NCI-H2029 treated with DMSO at 0.1 percent for 48 hours (cell line): ENCODE results near the gene C6orf47.
A peak's percentile ranks its signal among the peaks of the same experiment; 100 is the strongest.

Experiments used
- DNase-seq: peaks from one replicate; lab custom pipeline; 2025; lab: John Stamatoyannopoulos, UW

C6orf47 gene

DNA sequence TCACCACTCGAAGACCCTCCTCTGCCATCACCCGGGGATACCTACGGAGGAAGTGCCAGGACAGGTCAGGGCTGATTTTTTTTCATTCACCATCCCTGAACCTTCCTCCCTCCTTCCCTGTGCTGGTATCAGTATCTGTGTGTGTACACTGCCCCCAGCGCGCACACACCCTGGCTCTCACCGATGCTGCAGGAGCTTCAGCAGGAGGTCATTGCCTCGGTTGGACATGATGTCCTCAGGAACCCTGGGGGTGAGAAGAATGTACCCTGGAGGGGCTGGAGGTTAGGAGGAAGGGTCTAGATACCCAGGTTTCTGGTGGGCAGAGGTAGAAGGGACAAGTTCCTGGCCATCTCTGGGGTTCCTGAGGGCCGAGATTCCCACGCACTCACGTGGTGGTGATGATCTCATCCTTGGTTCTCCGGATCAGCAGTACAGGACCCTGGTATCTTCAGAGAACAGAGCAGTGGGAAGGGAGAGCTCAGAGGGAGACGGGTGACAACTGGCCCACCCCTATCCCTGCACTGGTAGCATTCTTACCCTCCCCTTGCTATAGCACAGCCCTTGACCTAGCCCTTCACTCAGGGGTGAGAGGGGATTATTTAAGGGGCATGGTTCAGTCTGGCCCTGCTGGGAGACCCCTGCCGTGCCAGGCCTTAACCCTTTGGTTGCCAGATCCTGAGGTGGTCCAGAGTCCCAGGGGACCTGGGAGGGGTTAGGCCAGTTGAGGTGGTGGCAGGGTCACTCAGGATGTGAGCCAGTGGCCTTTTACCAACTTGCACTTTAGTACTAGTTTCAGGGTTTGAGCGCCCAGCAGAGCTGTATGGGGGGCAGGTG is 27.5 kb upstream of the C6orf47 start:
- no peak for DNase-seq

DNA sequence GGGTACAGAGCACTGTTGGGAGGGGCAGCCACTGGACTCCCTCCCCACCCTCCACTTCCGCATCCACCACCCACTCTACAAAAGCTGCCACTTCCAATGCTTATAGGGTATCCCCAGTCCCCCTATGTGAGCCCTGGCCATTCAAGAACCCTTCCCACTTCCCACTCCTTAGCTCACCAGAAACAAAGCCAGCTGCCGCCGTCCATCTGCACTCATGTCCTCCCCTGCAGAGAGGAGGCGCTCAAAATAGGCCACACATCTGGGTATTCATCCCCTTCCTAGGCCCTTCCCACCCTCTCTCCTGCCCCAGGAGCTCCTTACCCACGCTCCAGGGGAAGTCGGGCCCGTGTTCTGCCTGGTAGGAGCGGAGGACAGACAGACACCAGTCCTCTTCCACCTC is 26.7 kb upstream of the C6orf47 start:
- DNase-seq = no peak

DNA sequence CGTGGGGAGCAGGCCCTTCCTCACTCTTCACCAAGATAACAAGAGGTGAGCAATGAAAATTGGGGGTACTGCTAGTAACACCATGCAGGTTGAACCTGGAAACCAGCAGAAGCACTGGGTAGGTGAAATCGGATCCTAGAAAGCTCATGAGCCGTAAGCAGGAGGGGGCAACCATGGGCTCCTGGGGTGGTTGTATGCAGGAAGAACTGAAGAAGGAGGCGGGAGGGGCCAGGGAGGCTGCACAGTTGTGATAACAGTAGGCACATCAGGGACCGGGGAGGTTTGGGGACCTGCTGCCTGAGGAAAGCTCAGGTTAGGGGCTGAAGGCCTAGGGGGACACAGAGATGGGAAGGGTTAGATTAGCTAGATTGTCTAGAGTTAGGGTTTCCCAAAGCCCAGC is 25.9 kb upstream of the C6orf47 start:
- DNase-seq = no peak

DNA sequence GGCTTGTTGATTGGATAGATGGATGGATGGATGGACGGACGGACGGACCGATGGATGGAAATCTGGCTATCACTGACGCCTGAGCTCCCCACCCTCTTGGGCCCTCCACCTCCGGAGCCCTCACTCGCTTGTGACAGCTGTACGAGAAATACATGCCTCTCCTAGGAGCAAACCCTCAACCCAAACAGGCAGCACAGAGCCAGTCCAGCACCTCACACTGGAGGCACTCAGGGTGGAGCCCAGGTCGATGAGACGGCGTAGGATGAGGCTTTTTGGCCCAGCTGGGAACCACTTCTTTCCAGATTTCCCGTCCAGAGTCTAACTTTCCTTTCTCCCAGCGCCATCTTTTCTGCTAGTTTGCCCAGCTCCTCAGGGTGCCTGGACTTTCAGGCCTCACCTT is 23.0 kb upstream of the C6orf47 start:
- DNase-seq = no peak

DNA sequence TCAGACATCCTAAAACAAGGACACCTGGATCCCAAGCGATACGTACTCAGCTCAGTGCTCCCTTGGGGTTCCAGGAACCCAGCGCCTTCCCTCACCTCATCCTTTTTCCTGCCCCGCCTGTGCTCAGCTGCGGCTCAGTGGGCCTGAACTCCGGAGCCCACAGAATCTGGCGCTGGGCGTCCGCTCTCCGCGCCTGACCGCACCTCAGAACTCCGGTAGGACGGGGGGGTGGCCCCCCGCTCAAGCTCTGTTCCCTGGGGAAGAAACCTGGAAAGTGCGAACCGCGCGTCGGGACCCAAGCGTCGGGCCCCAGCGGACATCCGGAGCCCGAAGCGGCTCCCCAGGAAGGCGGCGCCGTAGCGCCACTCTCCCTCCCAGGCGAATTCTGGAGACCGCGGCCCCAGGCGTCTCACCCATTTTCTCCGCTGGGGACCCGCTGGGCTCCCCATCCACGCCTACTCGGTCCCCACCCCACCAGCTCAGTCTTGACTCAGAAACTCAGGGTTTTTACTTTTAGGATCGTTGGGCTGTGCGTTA is 20.6 kb upstream of the C6orf47 start:
- DNase-seq = no peak

DNA sequence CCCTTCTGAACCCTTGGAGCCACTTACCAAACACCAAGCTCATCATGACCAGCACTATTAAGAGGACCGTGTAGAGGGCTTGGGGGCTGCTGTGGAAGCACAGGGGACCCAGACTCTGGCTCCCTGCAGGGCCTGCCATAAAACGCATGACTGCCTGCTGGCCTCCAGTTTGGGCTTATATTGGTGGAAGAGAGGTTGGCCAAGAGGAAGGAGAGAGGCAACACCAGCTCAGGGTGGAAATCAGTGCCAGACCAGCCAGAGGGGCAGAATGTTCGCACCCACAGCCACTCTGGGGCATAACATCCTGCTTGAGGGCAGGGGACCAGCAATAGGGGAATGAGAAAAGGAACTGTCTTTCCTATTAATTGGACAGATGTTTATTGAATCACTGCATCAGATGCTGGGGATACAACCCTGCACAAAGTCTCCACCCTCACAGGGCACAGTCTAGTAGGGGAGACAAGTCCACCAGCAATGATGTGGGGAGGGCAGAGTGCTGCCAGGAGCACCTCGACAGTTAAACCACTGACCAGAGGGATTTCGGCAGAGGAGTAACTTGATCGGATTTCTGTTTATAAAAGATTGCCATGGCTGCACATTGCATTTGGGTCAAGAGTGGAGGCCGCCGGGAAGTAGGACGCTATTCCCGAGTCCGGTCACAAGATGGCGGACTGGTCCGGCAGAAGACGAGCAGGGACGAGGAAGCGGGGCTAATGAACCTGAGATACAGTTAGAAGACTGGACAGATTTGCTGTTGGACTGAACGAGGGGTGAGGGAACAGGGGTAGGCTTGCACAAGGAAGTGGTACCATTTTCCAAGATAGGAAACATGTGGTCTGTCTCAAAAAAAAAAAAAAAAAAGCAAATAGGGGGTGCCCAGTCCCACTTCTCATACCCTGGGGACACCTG is 19.9 kb upstream of the C6orf47 start, which contains the start of gene LY6G5C:
TSS of gene LY6G5C (minus strand) at position 842 of the 909 bp plus-strand sequence. CDS start at position 148, 694 bp downstream.
- peak; percentile 84 for DNase-seq

DNA sequence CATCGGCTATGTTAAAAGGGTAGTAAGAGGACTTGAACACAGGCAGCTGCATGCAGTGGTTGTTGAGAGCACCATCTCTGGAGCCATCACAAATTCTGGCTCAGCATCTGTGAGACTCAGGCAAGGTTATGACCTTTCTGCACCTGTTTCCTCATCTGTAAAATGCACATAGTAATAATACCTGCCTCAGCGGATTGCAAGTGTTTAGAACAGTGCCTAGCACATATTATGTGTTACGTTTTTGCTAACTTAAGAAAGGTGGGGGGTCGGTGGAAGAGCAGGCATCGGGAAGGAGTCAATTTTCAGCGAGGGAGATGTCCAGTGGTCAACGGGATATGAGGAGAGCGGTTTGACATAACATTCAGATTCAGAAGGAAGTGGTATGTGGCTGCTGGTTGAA is 17.4 kb upstream of the C6orf47 start:
- no peak for DNase-seq

DNA sequence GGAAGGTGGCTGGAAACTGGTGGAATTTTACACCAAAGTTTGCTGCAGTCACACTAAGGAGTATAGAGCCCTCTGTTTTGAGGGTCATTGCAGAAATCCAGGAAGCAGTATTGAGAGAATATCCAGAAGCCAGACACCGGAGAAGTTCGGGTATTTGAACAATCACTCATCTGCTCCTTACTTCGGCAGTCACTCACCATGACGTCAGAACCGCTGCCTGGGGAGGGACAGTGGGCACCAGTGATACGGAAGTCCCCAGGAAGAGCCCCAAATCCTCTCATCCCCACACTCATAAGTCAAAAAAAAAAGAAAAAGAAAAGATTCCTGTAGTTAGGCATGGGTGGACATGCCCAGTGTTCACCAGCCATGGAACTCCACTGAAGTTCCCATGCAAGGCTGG is 16.3 kb upstream of the C6orf47 start:
- DNase-seq = no peak

DNA sequence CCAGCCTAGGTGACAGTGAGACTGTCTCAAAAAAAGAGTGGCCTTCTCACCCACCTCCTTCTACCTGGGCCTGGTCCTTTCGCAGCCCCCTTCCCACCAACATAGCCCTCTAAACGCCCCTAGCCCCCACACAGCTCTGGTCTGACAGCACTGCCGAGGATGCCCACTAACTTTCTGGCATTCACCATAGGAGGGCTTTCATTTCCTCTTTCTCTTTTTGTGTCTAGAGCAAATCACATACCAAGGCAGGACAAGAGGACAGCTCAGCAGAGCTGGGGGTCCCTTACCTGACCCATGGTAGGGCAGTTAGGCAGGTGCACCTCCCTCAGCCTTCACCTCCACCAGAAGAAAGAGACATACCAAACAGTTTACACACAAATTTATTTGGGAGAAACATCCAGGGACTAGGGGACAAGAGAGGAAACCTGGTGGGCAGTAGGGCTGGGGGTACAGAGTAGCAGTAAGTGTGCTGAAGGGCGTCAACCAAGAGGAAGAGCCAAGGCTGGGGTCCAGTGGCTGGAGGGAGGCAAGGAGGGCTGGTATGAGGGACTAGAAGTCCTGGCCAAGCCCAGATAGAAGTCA is 15.8 kb upstream of the C6orf47 start:
- DNase-seq = no peak

DNA sequence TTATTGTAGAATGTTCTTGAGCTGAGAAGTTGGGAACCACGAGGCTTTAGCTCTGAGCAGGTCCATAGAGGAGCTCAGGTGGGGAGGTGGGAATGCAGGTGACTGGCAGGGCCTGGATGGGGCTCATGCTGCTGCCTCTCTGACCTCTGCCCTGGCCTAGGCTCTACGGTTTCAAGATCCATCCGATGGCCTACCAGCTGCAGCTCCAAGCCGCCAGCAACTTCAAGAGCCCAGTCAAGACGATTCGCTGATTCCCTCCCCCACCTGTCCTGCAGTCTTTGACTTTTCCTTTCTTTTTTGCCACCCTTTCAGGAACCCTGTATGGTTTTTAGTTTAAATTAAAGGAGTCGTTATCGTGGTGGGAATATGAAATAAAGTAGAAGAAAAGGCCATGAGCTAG is 9.1 kb upstream of the C6orf47 start, which contains the start of gene LY6G5B:
TSS of gene LY6G5B (plus strand) at position 301 of the 400 bp plus-strand sequence. CDS start 975 bp downstream, outside the sequence.
- DNase-seq = no peak

DNA sequence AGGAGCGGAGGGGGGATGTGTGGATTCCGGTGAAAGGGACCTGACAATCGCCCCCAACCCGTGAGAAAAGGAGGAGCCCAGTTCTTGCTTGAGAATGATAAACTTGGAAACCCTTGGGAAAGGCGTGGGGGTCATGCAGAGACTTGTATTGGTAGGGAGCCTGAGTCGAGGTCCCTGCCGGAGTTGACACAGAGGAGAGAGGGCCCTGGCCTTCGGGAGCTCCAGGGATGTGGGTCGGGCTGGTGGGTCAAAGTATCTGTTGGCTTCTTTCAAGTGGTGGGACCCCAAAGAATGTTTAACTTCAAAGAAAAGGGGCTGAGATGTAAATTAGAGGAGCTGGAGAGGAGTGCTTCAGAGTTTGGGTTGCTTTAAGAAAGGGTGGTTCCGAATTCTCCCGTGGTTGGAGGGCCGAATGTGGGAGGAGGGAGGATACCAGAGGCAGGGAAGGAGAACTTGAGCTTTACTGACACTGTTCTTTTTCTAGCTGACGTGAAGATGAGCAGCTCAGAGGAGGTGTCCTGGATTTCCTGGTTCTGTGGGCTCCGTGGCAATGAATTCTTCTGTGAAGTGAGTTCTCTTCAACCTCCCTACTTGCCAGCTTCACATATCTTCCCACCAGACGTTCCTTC is 5.9 kb upstream of the C6orf47 start:
- DNase-seq = no peak

DNA sequence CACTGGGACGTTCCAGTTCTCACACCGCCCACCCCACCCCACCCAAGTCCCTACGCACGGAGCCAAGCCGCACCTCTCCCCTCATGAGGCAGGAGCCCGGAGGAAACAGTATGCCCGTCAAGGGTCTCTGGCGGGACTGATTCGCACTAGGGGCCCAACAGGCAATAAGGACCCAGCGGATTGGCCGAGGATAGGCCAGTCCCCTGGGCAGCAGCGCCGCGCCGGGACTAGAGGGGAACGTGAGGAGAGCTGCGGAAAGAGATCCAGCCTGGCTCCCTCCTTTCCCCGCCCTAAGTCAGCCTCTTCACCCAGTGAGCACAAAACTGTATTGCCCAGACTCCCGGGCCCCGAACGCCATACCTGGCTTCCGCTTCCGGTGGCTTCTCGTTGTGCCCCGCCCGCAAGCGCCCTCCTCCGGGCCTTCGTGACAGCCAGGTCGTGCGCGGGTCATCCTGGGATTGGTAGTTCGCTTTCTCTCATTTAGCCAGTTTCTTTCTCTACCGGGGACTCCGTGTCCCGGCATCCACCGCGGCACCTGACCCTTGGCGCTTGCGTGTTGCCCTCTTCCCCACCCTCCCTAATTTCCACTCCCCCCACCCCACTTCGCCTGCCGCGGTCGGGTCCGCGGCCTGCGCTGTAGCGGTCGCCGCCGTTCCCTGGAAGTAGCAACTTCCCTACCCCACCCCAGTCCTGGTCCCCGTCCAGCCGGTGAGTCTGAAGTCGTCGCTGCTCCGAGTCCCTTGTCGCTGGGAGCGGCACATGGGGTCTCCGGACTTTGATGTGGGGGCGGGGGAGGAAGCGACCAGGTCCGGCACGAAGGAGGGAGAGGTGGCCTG is 5.1 kb upstream of the C6orf47 start, which contains the start of gene CSNK2B:
TSS of gene CSNK2B (plus strand) at position 580 of the 836 bp plus-strand sequence. CDS start 752 bp downstream, outside the sequence.
- DNase-seq = peak; percentile 97

DNA sequence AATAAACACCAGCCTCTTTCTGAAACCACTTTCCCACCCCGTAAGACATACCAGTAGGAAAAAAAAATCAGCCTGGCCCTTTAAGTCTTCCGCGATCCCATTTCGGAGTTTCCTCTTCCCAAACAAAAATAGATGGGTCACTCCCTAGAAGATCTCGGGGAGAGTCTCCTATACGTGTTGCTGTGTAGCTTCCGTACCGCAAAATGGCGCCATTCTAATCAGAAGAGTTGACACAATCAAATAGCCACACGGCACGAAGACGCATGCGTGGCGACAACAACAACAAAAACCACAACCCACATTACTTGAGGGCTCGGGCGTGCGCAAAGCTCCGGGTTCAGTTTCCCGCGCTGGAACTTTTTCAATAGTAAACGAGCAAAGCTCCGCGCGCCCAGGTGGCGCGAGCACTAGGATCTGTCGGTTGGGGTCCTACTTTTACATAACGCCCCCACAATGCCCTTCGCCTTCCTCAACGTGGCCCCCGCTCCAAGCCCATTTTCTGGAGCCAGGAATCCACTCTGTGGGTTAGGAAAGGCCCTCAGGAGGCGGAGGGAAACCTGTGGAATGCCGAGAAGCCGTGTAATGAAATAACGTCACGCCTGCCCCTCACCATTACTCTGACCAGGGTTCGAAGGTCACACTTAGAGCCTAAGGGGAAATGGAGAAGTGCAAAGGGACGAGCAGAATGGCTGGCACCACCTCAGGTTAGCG is 4.4 kb upstream of the C6orf47 start, which contains the start of gene GPANK1:
TSS of gene GPANK1 (minus strand) at position 208 of the 711 bp plus-strand sequence. CDS start 519 bp downstream, outside the sequence.
- peak; percentile 62 for DNase-seq

DNA sequence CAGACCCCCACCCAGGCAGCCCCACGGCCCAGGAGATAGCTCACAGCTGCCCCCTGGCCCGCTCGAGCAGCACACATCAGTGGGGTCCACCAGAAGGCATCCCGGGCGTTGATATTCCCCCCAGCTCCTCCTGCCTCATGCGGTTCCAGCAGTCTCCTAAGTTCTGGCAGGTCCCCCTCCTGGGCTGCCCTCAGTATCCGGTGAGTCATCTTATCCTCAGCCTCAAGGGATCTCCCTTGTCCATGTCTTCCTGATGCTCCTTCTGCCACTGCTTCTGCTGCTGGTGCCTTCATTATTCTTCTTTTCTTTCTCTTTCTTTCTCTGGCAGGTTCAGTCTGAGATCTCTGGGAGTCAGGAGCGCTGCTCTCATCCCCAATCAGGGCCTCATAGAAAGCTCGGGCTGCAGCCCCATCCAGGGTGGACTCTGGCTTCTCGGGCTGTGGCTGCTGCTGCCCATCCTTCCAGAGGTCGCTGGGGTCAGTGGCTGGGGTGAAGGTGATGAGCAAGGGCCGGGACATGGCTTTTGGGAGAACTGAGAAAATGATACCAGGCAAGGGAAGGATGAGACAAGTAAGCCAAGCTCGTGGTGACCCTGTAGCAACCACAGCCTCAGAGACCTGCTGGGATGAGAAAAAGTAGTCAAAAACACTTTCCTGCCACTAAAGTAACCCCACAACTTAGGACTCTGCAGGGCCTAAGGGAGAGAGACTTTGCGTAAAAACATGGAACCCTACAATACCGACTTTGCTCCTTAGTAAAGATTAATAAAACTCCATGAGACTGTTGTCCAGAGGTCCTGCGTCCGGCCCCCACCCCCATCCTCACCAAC is 3.6 kb upstream of the C6orf47 start:
- no peak for DNase-seq

DNA sequence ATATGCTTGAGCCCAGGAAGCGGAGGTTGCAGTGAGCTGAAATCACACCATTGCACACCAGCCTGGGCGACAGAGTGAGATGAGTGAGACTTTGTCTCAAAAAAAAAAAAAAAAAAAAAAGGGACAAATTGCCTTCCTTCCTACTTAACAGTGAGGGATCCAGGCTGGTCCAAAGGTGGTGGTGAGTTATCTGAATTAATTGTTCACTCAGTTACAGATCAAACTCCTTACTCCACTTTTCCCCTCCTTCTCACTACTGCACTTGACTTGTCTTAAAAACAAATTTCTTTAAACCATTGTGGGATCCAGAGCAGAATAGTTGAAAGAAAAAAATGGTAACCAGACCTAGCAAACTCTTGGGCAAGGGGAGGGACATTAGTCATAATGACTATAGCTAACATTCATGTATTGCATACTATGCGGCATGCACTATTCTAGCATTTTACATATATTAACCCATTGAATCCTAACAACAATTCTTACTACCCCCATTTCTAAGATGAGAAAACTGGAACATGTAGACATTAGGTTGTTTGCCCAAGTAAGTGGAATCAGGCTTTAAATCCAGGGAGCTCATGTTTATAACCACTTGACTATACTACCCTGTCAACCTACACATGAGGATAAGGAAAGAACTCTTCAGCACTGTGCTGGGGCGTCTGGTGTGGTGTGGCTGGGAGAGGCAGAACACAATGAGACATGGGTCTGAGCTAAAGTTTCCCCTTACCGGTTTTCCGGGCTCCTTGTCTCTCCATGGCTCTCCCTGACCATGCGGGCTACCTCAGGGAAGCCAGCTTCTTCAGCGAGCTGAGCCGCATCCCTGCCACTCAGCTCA is 2.8 kb upstream of the C6orf47 start:
- no peak for DNase-seq

DNA sequence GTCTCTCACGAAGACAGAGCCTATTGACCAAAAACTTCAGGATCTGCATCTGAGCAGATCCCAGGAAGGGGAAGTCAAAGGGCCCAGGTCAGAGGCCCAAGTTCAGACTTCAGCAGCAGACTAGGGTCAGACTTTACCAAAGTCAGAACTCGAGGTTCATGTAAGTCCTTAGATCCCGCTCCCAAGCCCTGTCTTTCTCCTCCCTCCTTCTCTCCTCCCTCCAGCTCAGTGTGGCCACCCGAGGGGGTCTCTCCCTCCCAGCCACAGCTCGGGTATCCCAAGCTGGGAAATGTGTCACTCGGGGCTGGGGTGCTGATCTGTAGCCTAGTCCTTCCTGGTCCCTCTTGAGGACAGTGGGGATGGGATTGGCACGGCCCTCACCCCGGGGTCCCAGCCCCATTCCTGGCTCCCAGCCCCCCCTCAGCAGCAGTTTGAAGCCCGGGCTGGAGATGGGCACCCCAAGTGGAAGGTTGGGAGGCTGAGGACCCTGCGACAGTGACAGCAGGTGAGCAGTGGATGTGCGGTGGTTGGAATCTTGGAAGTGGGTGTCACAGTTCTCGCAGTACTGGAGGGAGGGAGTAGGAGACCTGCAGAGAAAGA is 1.6 kb upstream of the C6orf47 start:
- DNase-seq = no peak
